HEK293 (cell line): Measurements from ENCODE around the gene PRPH.

Experiments used
- CTCF ChIA-PET: fragments of 350-600 bp; formaldehyde crosslinking; extraction: SDS; loops from one replicate; lab custom pipeline; 2021; ENCODE audit warnings: antibody characterized with exemption; lab: Yijun Ruan, JAX
- POLR2A ChIA-PET: fragments of 300-600 bp; formaldehyde crosslinking; extraction: SDS; loops from one replicate; lab custom pipeline; 2020; ENCODE audit warnings: antibody characterized with exemption, inconsistent platforms; lab: Yijun Ruan, JAX
- H3K27ac ChIP-seq: fragments of 200-500 bp; sonication (Bioruptor generic); 2 replicates; pipeline ENCODE4 v1.5.1; 2014; ENCODE audit warnings: low read depth, low read length, control low read depth, inconsistent platforms; ENCODE audit errors: extremely low read depth
- H3K36me3 ChIP-seq, 2 experiments: fragments of 200-500 bp in 1 of 2; sonication (Bioruptor generic) in 1 of 2; 1 replicate in 1 of 2; 2 replicates in 1 of 2; pipeline ENCODE4 v1.5.1; 2014 to 2017; ENCODE audit warnings: inconsistent platforms in 2 of 2, low read length in 2 of 2; ENCODE audit not compliant: control insufficient read depth in 2 of 2, insufficient read depth in 1 of 2
- H3K4me1 ChIP-seq: fragments of 200-500 bp; sonication (Bioruptor generic); 2 replicates; pipeline ENCODE4 v1.5.1; 2014; ENCODE audit warnings: mild to moderate bottlenecking, low read length, inconsistent platforms; ENCODE audit not compliant: control insufficient read depth, insufficient read depth
- H3K4me3 ChIP-seq: 2 replicates; pipeline ENCODE4 v1.5.1; 2011; ENCODE audit warnings: low read depth, mild to moderate bottlenecking, control low read depth, low read length, moderate library complexity
- H3K9me3 ChIP-seq: fragments of 200-500 bp; sonication (Bioruptor generic); 2 replicates; pipeline ENCODE4 v1.5.1; 2014; ENCODE audit warnings: low read depth, low read length, inconsistent platforms; ENCODE audit not compliant: control insufficient read depth, insufficient read depth
- GLI2 ChIP-seq: fragments of 450-650 bp; formaldehyde crosslinking; IDR thresholded peaks from 2 replicates; pipeline ENCODE4; 2017; ENCODE audit warnings: missing biosample characterization, missing genetic modification characterization, low read depth, borderline replicate concordance
- GLI4 ChIP-seq: fragments of 450-650 bp; formaldehyde crosslinking; IDR thresholded peaks from 2 replicates; pipeline ENCODE4 v1.5.1; 2016; ENCODE audit warnings: missing biosample characterization, missing genetic modification characterization
- IKZF3 ChIP-seq: fragments of 450-650 bp; IDR thresholded peaks from 2 replicates; pipeline ENCODE4 v1.5.0; 2018; ENCODE audit warnings: missing biosample characterization, mild to moderate bottlenecking, missing genetic modification characterization, moderate library complexity
- KLF8 ChIP-seq: fragments of 450-650 bp; formaldehyde crosslinking; IDR thresholded peaks from 2 replicates; pipeline ENCODE4 v1.5.1; 2016; ENCODE audit warnings: missing biosample characterization, missing genetic modification characterization
- SP2 ChIP-seq: fragments of 450-650 bp; formaldehyde crosslinking; IDR thresholded peaks from 2 replicates; pipeline ENCODE4 v1.5.1; 2016; ENCODE audit warnings: missing biosample characterization, missing genetic modification characterization
- SP7 ChIP-seq: fragments of 450-650 bp; formaldehyde crosslinking; IDR thresholded peaks from 2 replicates; pipeline ENCODE4 v1.5.1; 2016; ENCODE audit warnings: missing biosample characterization, missing genetic modification characterization
- YY2 ChIP-seq: fragments of 450-650 bp; formaldehyde crosslinking; IDR thresholded peaks from 2 replicates; pipeline ENCODE4 v1.5.1; 2016; ENCODE audit warnings: missing biosample characterization, missing genetic modification characterization
- ZBTB17 ChIP-seq: fragments of 450-650 bp; formaldehyde crosslinking; IDR thresholded peaks from 2 replicates; pipeline ENCODE4 v1.5.1; 2016; ENCODE audit warnings: missing biosample characterization, missing genetic modification characterization
- ZBTB20 ChIP-seq: fragments of 450-650 bp; formaldehyde crosslinking; IDR thresholded peaks from 2 replicates; pipeline ENCODE4 v1.5.1; 2016; ENCODE audit warnings: missing biosample characterization, missing genetic modification characterization
- ZBTB8A ChIP-seq: fragments of 450-650 bp; formaldehyde crosslinking; IDR thresholded peaks from 2 replicates; pipeline ENCODE4 v1.5.1; 2016; ENCODE audit warnings: missing biosample characterization, missing genetic modification characterization
- ZIC2 ChIP-seq: fragments of 450-650 bp; formaldehyde crosslinking; IDR thresholded peaks from 2 replicates; pipeline ENCODE4 v1.5.1; 2016; ENCODE audit warnings: missing biosample characterization, missing genetic modification characterization
- ZNF112 ChIP-seq: fragments of 450-650 bp; formaldehyde crosslinking; IDR thresholded peaks from 2 replicates; pipeline ENCODE4 v1.5.0; 2017; ENCODE audit warnings: missing biosample characterization, missing genetic modification characterization
- ZNF16 ChIP-seq: fragments of 450-650 bp; formaldehyde crosslinking; IDR thresholded peaks from 2 replicates; pipeline ENCODE4 v1.5.1; 2016; ENCODE audit warnings: low read depth, missing biosample characterization, missing genetic modification characterization
- ZNF2 ChIP-seq: fragments of 450-650 bp; formaldehyde crosslinking; IDR thresholded peaks from 2 replicates; pipeline ENCODE4 v1.5.1; 2016; ENCODE audit warnings: missing biosample characterization, missing genetic modification characterization
- ZNF391 ChIP-seq: fragments of 450-650 bp; formaldehyde crosslinking; IDR thresholded peaks from 2 replicates; pipeline ENCODE4 v1.5.1; 2016; ENCODE audit warnings: low read depth, missing biosample characterization, missing genetic modification characterization, borderline replicate concordance
- ZNF585B ChIP-seq: fragments of 450-650 bp; formaldehyde crosslinking; IDR thresholded peaks from 2 replicates; pipeline ENCODE4 v1.5.1; 2016; ENCODE audit warnings: missing biosample characterization, missing genetic modification characterization
- ZNF596 ChIP-seq: fragments of 450-650 bp; IDR thresholded peaks from 2 replicates; pipeline ENCODE4 v1.5.0; 2018; ENCODE audit warnings: missing biosample characterization, mild to moderate bottlenecking, missing genetic modification characterization, moderate library complexity
- ZNF600 ChIP-seq: fragments of 450-650 bp; formaldehyde crosslinking; IDR thresholded peaks from 2 replicates; pipeline ENCODE4 v1.5.1; 2016; ENCODE audit warnings: missing biosample characterization, missing genetic modification characterization
- ZNF621 ChIP-seq: fragments of 450-650 bp; formaldehyde crosslinking; IDR thresholded peaks from 2 replicates; pipeline ENCODE4 v1.5.1; 2017; ENCODE audit warnings: missing biosample characterization, missing genetic modification characterization
- ZNF664 ChIP-seq: fragments of 450-650 bp; formaldehyde crosslinking; IDR thresholded peaks from 2 replicates; pipeline ENCODE4 v1.5.1; 2016; ENCODE audit warnings: missing biosample characterization, missing genetic modification characterization
- ZNF677 ChIP-seq: fragments of 450-650 bp; IDR thresholded peaks from 2 replicates; pipeline ENCODE4 v1.5.0; 2018; ENCODE audit warnings: missing biosample characterization, mild to moderate bottlenecking, missing genetic modification characterization, moderate library complexity
- TF ChIP-seq, protein P1 (sequence below): fragments of 450-650 bp; formaldehyde crosslinking; IDR thresholded peaks from 2 replicates; pipeline ENCODE4 v1.5.1; 2016; ENCODE audit warnings: missing biosample characterization, missing genetic modification characterization
- TF ChIP-seq, protein P2 (sequence below): fragments of 450-650 bp; formaldehyde crosslinking; IDR thresholded peaks from 2 replicates; pipeline ENCODE4 v1.5.1; 2016; ENCODE audit warnings: missing biosample characterization, missing genetic modification characterization, low read depth
- TF ChIP-seq, protein P3 (sequence below): fragments of 450-650 bp; formaldehyde crosslinking; IDR thresholded peaks from 2 replicates; pipeline ENCODE4 v1.5.1; 2016; ENCODE audit warnings: missing biosample characterization, missing genetic modification characterization
- TF ChIP-seq, protein P4 (sequence below): fragments of 450-650 bp; formaldehyde crosslinking; IDR thresholded peaks from 2 replicates; pipeline ENCODE4 v1.5.1; 2016; ENCODE audit warnings: missing biosample characterization, missing genetic modification characterization

Gene PRPH

DNA sequence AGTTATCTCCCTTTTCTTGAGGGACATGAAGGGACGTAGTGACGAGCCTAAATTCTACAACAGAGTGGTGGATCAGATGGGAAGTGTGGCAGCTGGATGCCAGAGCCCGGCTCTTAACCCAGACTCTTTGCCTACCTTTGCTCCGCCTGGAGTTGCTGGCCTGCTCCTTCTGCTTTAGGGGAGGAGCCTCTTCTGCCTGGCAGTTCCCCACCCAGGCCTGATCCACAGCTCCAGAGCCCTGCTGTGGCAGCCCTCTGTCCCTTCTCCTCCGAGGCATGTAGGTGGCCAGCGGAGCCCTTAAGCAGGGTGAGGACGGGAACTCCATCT is 2.3 kb upstream of the PRPH start:
- peaks cover 8% of the 10 kb centered on the region for H3K4me1 ChIP-seq
- CTCF ChIA-PET, result interaction anchor here (0.6 to 10.2 kb wide), 12 partner anchors 7 to 486 kb away, joined by 3 to 208 read pairs (median 5); partner anchors contain the start of genes C1QL4, DNAJC22 and TROAP
- H3K27ac ChIP-seq, result no peak overlapping the region
- TF ChIP-seq, protein P1, sequence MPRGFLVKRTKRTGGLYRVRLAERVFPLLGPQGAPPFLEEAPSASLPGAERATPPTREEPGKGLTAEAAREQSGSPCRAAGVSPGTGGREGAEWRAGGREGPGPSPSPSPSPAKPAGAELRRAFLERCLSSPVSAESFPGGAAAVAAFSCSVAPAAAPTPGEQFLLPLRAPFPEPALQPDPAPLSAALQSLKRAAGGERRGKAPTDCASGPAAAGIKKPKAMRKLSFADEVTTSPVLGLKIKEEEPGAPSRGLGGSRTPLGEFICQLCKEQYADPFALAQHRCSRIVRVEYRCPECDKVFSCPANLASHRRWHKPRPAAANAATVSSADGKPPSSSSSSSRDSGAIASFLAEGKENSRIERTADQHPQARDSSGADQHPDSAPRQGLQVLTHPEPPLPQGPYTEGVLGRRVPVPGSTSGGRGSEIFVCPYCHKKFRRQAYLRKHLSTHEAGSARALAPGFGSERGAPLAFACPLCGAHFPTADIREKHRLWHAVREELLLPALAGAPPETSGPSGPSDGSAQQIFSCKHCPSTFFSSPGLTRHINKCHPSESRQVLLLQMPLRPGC (tag by site-specific recombination), result no peak
- TF ChIP-seq, protein P2, sequence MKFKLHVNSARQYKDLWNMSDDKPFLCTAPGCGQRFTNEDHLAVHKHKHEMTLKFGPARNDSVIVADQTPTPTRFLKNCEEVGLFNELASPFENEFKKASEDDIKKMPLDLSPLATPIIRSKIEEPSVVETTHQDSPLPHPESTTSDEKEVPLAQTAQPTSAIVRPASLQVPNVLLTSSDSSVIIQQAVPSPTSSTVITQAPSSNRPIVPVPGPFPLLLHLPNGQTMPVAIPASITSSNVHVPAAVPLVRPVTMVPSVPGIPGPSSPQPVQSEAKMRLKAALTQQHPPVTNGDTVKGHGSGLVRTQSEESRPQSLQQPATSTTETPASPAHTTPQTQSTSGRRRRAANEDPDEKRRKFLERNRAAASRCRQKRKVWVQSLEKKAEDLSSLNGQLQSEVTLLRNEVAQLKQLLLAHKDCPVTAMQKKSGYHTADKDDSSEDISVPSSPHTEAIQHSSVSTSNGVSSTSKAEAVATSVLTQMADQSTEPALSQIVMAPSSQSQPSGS (tag by site-specific recombination), result no peak
- TF ChIP-seq ZBTB17 (tag by site-specific recombination), result peak; percentile 97; the same call in 1 of the 2 replicates
- TF ChIP-seq GLI2 (tag by site-specific recombination), result no peak
- TF ChIP-seq ZNF112 (tag by site-specific recombination), result no peak
- TF ChIP-seq ZNF600 (tag by site-specific recombination), result peak; percentile 47; the same call in 1 of the 2 replicates
- no peak for TF ChIP-seq ZNF585B
- no peak for TF ChIP-seq ZNF391 (tag by site-specific recombination)
- TF ChIP-seq KLF8, result no peak
- TF ChIP-seq, all 188 proteins: peak for 2
- H3K4me3 ChIP-seq, result no peak overlapping the region
- H3K9me3 ChIP-seq, result no peaks in the 10 kb centered on the region
- peaks cover 0 to 9% of the 10 kb centered on the region in 2 experiments; a peak in 1 of 3 replicates for H3K36me3 ChIP-seq
- POLR2A ChIA-PET, result interaction anchor here (0.5 to 7.6 kb wide), 11 partner anchors 10 to 459 kb away, joined by 3 to 94 read pairs (median 4); partner anchors contain the start of genes DNAJC22, SPATS2 and TROAP

DNA sequence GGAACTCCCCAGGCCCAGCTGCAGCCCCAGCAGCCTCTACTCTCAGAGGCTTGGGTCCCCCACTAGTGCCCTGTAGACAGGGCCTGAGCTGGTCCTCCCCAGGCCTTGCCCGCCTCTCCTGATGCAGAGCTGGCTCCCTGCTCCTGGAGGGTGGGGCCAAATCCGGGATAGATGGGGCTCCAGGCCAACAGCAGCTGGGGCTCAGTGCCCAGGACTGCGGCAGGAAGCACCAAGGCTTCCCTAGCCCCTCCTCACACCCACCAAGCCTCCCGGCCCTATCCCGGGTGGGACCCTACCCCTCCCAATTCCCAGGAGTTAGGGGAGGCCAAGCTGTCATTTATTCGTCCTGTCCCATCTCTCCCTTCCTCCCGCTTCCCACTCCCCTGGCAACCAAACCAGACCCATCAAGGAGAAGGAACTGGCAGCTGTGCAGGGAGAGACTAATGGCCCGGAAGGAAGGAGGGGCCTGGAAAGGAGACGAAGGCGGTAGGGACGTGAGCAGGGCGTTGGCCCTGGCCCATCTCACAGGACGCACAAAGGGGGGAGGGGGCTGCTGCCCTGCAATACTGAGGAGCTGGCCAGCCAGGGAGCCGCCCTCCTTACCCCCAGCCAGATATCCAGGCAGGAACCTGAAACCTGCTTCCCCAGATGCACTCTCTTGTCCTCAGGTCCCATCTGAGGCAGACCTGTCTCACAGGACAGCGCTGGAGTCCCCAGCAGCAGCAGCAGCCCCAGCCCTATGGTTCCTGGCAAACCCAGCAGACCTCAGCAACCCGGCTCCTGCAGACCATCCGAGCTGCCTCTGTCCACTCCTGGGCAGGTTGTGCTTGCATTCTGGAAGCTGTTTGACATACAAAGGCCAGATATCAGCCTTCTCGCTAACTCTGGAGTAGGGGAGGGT is 1.6 kb upstream of the PRPH start:
- ChIA-PET CTCF (interaction anchor here (0.6 to 10.2 kb wide), 15 partner anchors 8 to 485 kb away, joined by 3 to 208 read pairs (median 8); partner anchors contain the start of genes C1QL4, DNAJC22 and TROAP), POLR2A (interaction anchor here (0.5 to 7.6 kb wide), 14 partner anchors 11 to 448 kb away, joined by 3 to 94 read pairs (median 4); partner anchors contain the start of genes DNAJC22, SPATS2, TMBIM6 and TROAP)
- peaks cover 8% of the 10 kb centered on the region for H3K4me1 ChIP-seq
- no peak overlapping the region for H3K4me3 ChIP-seq
- H3K36me3 ChIP-seq, result peaks cover 0 to 9% of the 10 kb centered on the region in 2 experiments; a peak in 1 of 3 replicates
- no peaks in the 10 kb centered on the region for H3K9me3 ChIP-seq
- H3K27ac ChIP-seq, result no peak overlapping the region; the same call in 1 of the 2 replicates
- TF ChIP-seq ZNF16 (tag by site-specific recombination) (no peak), ZNF621 (tag by site-specific recombination) (no peak; the same call in 1 of the 2 replicates), ZIC2 (tag by site-specific recombination) (0 out of 2 replicates have a peak, but pooled peaks have one; percentile 39), ZNF664 (tag by site-specific recombination) (no peak), ZBTB8A (tag by site-specific recombination) (peak; percentile 48; the same call in 1 of the 2 replicates), ZNF677 (tag by site-specific recombination) (0 out of 2 replicates have a peak, but pooled peaks have one; percentile 23), SP7 (tag by site-specific recombination) (no peak), ZNF600 (tag by site-specific recombination) (peak; percentile 82), ZNF2 (tag by site-specific recombination) (peak; percentile 82; the same call in 1 of the 2 replicates), IKZF3 (0 out of 2 replicates have a peak, but pooled peaks have one; percentile 43), GLI4 (tag by site-specific recombination) (no peak), YY2 (tag by site-specific recombination) (no peak), ZNF596 (tag by site-specific recombination) (no peak), ZBTB20 (tag by site-specific recombination) (peak; percentile 37; the same call in 1 of the 2 replicates), SP2 (tag by site-specific recombination) (peak; percentile 75)
- TF ChIP-seq, protein P3, sequence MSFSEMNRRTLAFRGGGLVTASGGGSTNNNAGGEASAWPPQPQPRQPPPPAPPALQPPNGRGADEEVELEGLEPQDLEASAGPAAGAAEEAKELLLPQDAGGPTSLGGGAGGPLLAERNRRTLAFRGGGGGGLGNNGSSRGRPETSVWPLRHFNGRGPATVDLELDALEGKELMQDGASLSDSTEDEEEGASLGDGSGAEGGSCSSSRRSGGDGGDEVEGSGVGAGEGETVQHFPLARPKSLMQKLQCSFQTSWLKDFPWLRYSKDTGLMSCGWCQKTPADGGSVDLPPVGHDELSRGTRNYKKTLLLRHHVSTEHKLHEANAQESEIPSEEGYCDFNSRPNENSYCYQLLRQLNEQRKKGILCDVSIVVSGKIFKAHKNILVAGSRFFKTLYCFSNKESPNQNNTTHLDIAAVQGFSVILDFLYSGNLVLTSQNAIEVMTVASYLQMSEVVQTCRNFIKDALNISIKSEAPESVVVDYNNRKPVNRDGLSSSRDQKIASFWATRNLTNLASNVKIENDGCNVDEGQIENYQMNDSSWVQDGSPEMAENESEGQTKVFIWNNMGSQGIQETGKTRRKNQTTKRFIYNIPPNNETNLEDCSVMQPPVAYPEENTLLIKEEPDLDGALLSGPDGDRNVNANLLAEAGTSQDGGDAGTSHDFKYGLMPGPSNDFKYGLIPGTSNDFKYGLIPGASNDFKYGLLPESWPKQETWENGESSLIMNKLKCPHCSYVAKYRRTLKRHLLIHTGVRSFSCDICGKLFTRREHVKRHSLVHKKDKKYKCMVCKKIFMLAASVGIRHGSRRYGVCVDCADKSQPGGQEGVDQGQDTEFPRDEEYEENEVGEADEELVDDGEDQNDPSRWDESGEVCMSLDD (tag by site-specific recombination), result no peak; the same call in 1 of the 2 replicates
- TF ChIP-seq, protein P4, sequence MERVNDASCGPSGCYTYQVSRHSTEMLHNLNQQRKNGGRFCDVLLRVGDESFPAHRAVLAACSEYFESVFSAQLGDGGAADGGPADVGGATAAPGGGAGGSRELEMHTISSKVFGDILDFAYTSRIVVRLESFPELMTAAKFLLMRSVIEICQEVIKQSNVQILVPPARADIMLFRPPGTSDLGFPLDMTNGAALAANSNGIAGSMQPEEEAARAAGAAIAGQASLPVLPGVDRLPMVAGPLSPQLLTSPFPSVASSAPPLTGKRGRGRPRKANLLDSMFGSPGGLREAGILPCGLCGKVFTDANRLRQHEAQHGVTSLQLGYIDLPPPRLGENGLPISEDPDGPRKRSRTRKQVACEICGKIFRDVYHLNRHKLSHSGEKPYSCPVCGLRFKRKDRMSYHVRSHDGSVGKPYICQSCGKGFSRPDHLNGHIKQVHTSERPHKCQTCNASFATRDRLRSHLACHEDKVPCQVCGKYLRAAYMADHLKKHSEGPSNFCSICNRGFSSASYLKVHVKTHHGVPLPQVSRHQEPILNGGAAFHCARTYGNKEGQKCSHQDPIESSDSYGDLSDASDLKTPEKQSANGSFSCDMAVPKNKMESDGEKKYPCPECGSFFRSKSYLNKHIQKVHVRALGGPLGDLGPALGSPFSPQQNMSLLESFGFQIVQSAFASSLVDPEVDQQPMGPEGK, result 0 out of 2 replicates have a peak, but pooled peaks have one; percentile 50
